C1 segment of cervical spinal cord (tissue), 14 donors: ENCODE data around the gene STPG1.
A peak's percentile ranks its signal among the peaks of the same experiment; 100 is the strongest.

Experiments
- DNase-seq, 14 donors: peaks; one replicate each; lab custom pipeline; 2025; lab: John Stamatoyannopoulos, UW

Gene STPG1

DNA sequence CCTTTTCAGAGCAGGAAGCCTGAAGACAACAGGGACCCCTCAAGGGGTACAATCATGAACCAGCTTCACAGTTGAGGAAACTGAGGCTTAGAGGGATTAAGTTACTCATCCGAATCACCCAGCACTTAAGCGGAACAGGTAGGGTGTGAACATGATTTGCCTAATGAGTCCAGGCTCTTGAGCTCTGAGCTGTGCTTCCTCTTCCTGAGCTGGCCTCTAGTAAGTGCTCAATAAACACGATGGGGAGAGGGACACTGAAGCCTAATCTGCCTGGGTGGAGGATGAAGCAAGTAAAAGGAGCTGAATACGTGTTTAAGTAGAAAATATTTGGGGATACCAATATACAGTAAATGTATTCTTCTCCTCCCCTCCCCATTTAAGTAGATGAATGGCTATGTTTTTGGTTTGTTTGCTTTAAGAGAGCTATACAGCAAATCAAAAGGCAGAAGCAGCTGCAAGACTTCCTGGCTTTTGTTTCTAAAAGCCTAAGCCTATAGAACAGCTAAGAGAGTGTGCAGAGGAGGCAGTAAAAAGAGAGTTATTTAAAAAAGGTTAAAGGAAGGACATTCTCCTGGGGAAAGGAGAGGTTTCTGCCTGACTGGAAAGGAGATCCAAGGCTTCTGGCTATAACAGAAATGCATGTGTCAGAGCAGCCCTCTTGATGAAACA is 20.5 kb downstream of the STPG1 start:
- DNase-seq = peak in 1 of 14 donors; percentile 34

GRCh38 chr1:24392604-24392946 is 21.0 kb downstream of the STPG1 start:
- no peak for DNase-seq

GRCh38 chr1:24391882-24392603 is 21.5 kb downstream of the STPG1 start:
- peak in 12 of 14 donors; percentile 30 to 80 (median 51) for DNase-seq

GRCh38 chr1:24390924-24391782 is 22.4 kb downstream of the STPG1 start:
- peak in 12 of 14 donors; percentile 35 to 84 (median 60) for DNase-seq

DNA sequence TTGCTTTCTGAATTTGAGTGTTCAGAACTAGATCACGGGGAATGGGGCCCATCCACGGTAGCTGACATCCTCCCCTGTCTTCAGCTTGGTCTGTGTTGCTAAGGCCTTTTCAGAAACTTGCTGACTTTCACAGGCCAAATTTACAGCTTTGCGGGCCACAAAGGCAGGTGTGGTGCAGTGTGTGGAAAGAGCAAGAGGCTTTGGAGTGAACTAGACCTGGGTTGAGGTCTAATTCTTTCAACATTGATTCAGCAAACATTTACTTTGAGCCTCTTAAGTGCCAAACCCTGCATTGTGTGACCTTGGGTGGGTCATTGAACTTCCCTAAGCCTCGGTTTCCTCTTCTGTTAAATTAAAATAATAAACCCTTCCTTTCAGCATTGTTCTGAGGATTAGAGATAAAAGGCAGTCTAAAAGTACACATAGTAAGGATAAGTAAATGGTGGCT is 24.3 kb downstream of the STPG1 start:
- DNase-seq = no peak

- DNase-seq = no peak
These were observed 25.2 kb downstream of the STPG1 start for GRCh38 chr1:24388331-24388885.

- no peak for DNase-seq
These were observed 25.9 kb downstream of the STPG1 start for GRCh38 chr1:24387636-24388175.

DNA sequence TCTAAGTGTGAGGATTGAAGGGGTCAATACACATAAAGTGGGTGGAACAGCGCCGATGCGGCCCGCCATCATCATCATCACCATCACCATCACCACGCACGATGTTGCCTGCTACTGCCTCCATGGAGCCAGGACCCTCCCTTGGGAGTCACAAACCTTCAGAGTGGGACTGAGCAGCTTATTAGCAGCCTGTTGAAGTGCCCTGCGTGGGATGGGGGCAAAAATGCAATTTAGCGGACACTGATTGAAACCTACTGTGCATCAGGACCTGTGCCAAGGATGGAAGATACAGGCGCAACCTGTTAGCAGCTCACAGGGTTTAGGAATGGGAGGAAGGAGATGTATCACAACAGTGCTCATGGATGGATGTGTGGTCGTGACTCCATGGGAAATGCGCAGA is 26.7 kb downstream of the STPG1 start:
- no peak for DNase-seq

GRCh38 chr1:24386241-24386640 is 27.3 kb downstream of the STPG1 start:
- no peak for DNase-seq

GRCh38 chr1:24385160-24385940 is 28.2 kb downstream of the STPG1 start:
- DNase-seq = no peak

DNA sequence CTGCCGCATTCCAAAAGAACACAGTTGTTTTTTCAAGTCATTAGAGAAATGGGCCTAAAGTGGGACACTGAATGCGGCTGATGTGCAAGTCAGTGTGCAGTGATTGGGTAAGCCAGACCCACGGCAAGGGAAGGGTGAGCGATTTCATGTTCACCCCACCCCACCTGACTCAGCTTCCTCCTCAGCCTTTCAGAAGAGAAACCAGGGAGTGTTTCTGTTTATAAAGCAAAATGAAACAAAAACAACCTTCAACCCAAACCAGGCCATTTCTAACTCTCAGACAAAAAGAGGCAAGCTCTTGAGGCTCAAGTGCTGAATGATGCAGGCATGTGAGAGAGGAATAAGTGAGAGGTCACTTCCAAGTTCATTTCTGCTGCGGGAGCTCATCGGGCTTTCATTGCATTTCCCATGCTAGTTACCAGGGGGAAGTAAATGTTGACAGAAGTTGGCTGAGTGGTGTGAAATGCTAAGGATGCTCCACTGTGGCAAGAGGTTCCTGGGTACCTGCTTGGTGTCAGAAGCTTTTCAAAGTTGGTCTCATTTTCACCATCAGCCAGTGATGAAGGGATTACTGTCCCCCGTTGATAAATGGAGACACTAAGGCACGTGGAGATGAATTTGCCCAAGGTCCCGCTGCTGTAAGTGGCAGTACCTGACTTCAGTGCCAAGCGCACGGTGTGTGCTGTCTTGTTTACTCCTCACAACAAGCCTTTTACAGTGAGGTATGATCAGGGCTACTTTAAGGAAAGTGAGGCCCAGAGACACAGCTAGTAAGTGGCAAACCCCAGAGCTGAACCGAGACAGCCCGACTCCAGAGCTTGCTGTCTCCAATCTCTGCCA is 29.1 kb downstream of the STPG1 start:
- DNase-seq = no peak

- DNase-seq = no peak
These were observed 30.1 kb downstream of the STPG1 start for GRCh38 chr1:24383381-24383940.

GRCh38 chr1:24382165-24382577 is 31.4 kb downstream of the STPG1 start:
- no peak for DNase-seq

- DNase-seq = no peak
These were observed 32.3 kb downstream of the STPG1 start for GRCh38 chr1:24381256-24381655.

- DNase-seq = no peak
These were observed 33.1 kb downstream of the STPG1 start for GRCh38 chr1:24380508-24380907.

DNA sequence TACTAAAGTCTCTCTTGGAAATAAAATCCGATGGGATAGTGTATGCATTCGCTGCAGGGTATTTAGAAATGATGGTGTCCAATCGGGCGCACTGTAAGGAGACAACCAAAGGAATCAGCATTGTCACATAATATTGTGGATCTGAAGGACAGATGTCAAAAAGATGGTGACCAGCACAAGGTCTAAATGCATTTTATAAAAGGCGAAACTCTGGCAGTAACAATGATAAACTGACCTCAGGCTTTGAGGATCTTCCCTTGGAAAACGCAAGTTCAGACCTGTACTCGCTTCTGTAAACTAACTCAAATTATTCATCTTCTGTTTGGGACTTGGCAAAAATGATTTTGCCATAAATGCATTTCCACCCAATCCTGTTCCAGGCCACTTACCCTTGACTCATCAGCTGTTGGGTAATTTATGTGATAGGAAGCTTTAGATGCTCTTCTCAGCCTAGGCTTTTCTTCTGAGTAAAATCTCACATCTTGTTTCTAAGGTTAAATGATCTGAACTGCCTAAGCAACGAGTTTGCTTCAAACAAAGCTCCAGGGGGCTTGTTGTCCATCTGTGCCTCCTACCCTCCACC is 33.8 kb downstream of the STPG1 start:
- no peak for DNase-seq

DNA sequence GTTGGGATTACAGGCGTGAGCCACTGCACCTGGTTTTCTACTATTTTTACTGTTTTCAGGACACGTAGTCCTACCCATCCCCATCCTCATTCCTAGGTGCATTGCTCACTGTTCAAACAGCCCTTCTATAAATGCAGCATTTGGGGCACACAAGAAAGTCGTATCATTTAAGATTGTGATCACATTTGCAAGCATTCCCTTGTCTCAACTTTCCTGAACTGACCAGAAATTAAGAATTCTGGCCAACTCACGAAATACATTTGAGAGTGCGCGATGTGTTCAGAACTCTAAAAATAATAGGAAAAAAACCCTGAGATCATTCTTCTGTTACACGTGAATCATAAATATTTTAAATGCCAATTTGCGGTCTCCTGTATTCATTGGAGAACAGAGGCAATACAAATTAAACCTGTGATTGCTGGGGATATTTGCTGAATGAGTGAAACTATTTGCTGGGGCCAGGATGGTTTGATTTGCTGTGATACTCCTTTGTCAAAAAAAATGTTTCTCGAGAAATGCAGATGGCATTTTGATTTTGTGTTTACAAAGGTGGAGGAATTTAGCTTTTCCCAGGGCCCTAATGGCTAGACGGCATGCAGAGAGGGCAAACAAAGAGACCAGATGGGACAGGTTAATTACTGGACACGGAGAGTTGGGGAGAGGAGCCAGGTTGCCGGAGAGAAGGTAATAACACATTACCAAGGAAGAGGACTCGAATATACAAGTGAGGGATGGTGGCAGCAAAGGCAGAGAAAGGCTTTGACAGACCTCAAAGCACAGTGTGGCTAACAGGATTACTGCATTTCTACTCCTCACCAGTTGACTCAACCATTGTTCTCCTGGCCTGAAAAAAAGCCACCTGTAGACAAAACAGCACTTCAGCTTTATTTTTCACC is 38.4 kb downstream of the STPG1 start:
- peak in 1 of 14 donors; percentile 98 for DNase-seq

GRCh38 chr1:24373710-24374109 is 39.9 kb downstream of the STPG1 start:
- no peak for DNase-seq
